Breast epithelium (tissue), 4 donors: ENCODE data around the gene ITPKC. TPM values are rescaled to one million over a fixed set of nuclear protein-coding genes. Genes with fewer than 3 reads are reported as not detected.

ENCODE experiments used
- DNase-seq, 2 donors: peaks; one replicate each; pipeline ENCODE4 v3.0.0-alpha.2; 2019; ENCODE audit warnings: low spot score in 2 of 2
- H3K27ac ChIP-seq, 2 donors: fragments of 200-600 bp; sonication (generic) in 1 of 2; one replicate each; pipeline ENCODE4 v1.5.1; 2016 to 2019; ENCODE audit warnings: mild to moderate bottlenecking in 1 of 2
- H3K27me3 ChIP-seq, 2 donors: fragments of 200-600 bp; sonication (generic) in 1 of 2; one replicate each; pipeline versions ENCODE4 v1.5.1 to v1.6.0; 2017 to 2019; ENCODE audit warnings: control low read depth in 1 of 2, mild to moderate bottlenecking in 1 of 2
- H3K36me3 ChIP-seq: fragments of 200-600 bp; one replicate; pipeline ENCODE4 v1.5.1; 2019
- H3K4me1 ChIP-seq, 2 donors: fragments of 200-600 bp; sonication (generic); one replicate each; pipeline ENCODE4 v1.5.1; 2016 to 2019; ENCODE audit warnings: control low read depth in 1 of 2
- H3K4me3 ChIP-seq, 3 donors: fragments of 200-600 bp; sonication (generic); 1 replicate in 2 of 3; 2 replicates in 1 of 3; pipeline ENCODE4 v1.5.1; 2016 to 2019; ENCODE audit warnings: mild to moderate bottlenecking in 3 of 3, moderate library complexity in 2 of 3
- H3K9me3 ChIP-seq, 2 donors: fragments of 200-600 bp; sonication (generic) in 1 of 2; one replicate each; pipeline ENCODE4 v1.5.1; 2016 to 2019; ENCODE audit warnings: control low read depth in 1 of 2
- CTCF ChIP-seq, 3 donors: fragments of 450-650 bp; IDR thresholded peaks; one replicate each; pipeline ENCODE4 v1.5.1; 2016 to 2017; ENCODE audit warnings: antibody characterized with exemption in 3 of 3, mild to moderate bottlenecking in 3 of 3, moderate library complexity in 3 of 3
- POLR2A ChIP-seq: fragments of 450-650 bp; IDR thresholded peaks from one replicate; pipeline ENCODE4 v1.6.1; 2016; ENCODE audit warnings: antibody characterized with exemption, mild to moderate bottlenecking, moderate library complexity
- POLR2AphosphoS5 ChIP-seq, 3 donors: sonication (generic); formaldehyde crosslinking; IDR thresholded peaks; one replicate each; pipeline ENCODE4 v1.6.1; 2017; ENCODE audit warnings: antibody characterized with exemption in 3 of 3
- intact Hi-C: fragments of 100-400 bp; cut with DNase I; formaldehyde crosslinking; loops from one replicate; pipeline ENCODE4 v1.15.1; 2023; ENCODE audit warnings: low total_unique reads
- total RNA-seq, 3 donors: library from RNA; depleted of rRNA; stranded (reverse); fragments of >200 nt; gene quantifications; one replicate each; pipeline ENCODE4 v1.1.0, GENCODE V29; 2016

The ITPKC gene
- total RNA-seq, 3 donors from 2014 or later, result 41.8 to 71.6 (median 55.1) TPM

GRCh38 chr19:40750058-40750873, 33.4 kb downstream of the ITPKC start, which contains the start of gene ACTMAP:
Gene ACTMAP, minus strand, starts transcription at chr19:40750477. Its CDS starts 674 bp downstream, at chr19:40749803.
- H3K4me1 ChIP-seq, result peaks cover 0 to 22% of the 10 kb centered on the region in 2 donors
- TF ChIP-seq POLR2AphosphoS5 (IDR thresholded peaks at IDR 0.05) (peak; percentile 82 to 97 (median 97)), POLR2A (peak; percentile 79), CTCF (IDR thresholded peaks at IDR 0.05) (peak in 2 of 3 donors; percentile 12 to 18)
- intact Hi-C loops, result loop anchor here (5.0 kb wide), 1 partner anchor 88 kb away; no protein-coding TSS in a partner anchor
- H3K36me3 ChIP-seq, result no peaks in the 10 kb centered on the region
- DNase-seq, result peak; percentile 100
- peak within 1 kb of the TSS; percentile 93 to 96 for H3K27ac ChIP-seq
- peak within 1 kb of the TSS; percentile 62 to 86 (median 78) for H3K4me3 ChIP-seq
- H3K9me3 ChIP-seq, result no peaks in the 10 kb centered on the region
- no peaks in the 10 kb centered on the region for H3K27me3 ChIP-seq

GRCh38 chr19:40750874-40751537, 34.1 kb downstream of the ITPKC start, which contains the start of gene SNRPA:
Gene SNRPA, plus strand, starts transcription at chr19:40751203. Its CDS starts 206 bp downstream, at chr19:40751409.
- H3K27me3 ChIP-seq, result no peaks in the 10 kb centered on the region
- peak within 1 kb of the TSS; percentile 93 to 96 for H3K27ac ChIP-seq
- peaks cover 0 to 22% of the 10 kb centered on the region in 2 donors for H3K4me1 ChIP-seq
- H3K4me3 ChIP-seq, result peak within 1 kb of the TSS; percentile 62 to 86 (median 78)
- peak; percentile 96 to 97 for DNase-seq
- TF ChIP-seq POLR2A, result peak; percentile 85
- TF ChIP-seq POLR2AphosphoS5 (IDR thresholded peaks at IDR 0.05), result peak; percentile 83 to 90 (median 86)
- TF ChIP-seq CTCF (IDR thresholded peaks at IDR 0.05), result no peak
- intact Hi-C loops, result loop anchor here (1.0 to 5.0 kb wide), 2 partner anchors 36 to 89 kb away; no protein-coding TSS in a partner anchor
- H3K9me3 ChIP-seq, result no peaks in the 10 kb centered on the region
- no peaks in the 10 kb centered on the region for H3K36me3 ChIP-seq

- Histone ChIP-seq H3K4me3 (peak overlapping the region; percentile 62 to 86 (median 78)), H3K9me3 (no peaks in the 10 kb centered on the region), H3K36me3 (no peaks in the 10 kb centered on the region), H3K27ac (peak overlapping the region in 1 of 2 donors; percentile 96), H3K4me1 (peaks cover 0 to 22% of the 10 kb centered on the region in 2 donors), H3K27me3 (no peaks in the 10 kb centered on the region)
- intact Hi-C loops, result loop anchor here (5.0 kb wide), 1 partner anchor 90 kb away; no protein-coding TSS in a partner anchor
- no peak for DNase-seq
- no peak for TF ChIP-seq POLR2A
- TF ChIP-seq POLR2AphosphoS5 (IDR thresholded peaks at IDR 0.05), result no peak
- no peak for TF ChIP-seq CTCF (IDR thresholded peaks at IDR 0.05)
Observed at GRCh38 chr19:40752257-40752781, 35.4 kb downstream of the ITPKC start.

GRCh38 chr19:40754611-40755247, 37.8 kb downstream of the ITPKC start:
- H3K36me3 ChIP-seq, result peaks cover 8% of the 10 kb centered on the region
- TF ChIP-seq CTCF (IDR thresholded peaks at IDR 0.05) (no peak), POLR2A (no peak), POLR2AphosphoS5 (IDR thresholded peaks at IDR 0.05) (no peak)
- H3K4me1 ChIP-seq, result peaks cover 0 to 11% of the 10 kb centered on the region in 2 donors
- H3K27me3 ChIP-seq, result no peaks in the 10 kb centered on the region
- H3K4me3 ChIP-seq, result peak overlapping the region in 1 of 3 donors; percentile 6
- intact Hi-C loops, result loop anchor here (5.0 kb wide), 1 partner anchor 92 kb away; no protein-coding TSS in a partner anchor
- DNase-seq, result no peak
- no peaks in the 10 kb centered on the region for H3K9me3 ChIP-seq
- H3K27ac ChIP-seq, result peak overlapping the region; percentile 15 to 48
